ENCODE data around the gene JMJD7.

DNA sequence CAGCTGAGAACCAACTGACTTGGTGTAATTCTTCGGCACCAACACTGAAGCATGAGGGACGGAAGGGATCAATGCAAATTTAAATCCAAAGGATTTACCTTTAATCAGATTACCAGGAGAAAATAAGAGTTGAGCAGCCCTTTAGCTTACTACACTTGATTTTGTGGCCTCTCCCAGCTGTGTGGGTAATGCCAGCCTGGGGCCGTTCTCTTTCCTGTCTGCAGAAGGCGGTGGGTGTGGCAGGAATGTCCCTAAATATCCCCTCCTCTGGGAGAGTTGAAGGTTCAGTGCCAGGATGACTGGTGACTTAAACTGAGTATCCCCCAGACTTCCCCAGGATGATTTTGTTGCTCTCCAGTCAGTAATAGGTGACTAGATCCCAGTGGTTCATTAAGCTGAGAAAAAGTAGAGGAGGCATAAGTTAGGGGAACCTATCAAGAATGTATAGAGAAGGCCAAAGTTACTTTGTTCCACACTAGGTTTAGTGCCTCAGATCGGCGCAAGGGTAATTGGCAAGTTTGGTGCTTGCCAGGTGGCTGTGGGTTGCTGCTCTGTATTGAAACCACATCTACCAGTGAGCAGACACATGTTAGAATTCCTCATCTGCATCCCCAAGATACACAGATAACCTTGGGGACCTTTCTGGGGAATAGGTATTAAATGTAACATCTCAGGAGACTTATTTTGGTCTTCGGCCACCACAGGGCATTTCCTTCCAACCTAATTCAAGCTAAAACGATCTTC, 30.5 kb upstream of the JMJD7 start:
- TF ChIP-seq, protein P1, sequence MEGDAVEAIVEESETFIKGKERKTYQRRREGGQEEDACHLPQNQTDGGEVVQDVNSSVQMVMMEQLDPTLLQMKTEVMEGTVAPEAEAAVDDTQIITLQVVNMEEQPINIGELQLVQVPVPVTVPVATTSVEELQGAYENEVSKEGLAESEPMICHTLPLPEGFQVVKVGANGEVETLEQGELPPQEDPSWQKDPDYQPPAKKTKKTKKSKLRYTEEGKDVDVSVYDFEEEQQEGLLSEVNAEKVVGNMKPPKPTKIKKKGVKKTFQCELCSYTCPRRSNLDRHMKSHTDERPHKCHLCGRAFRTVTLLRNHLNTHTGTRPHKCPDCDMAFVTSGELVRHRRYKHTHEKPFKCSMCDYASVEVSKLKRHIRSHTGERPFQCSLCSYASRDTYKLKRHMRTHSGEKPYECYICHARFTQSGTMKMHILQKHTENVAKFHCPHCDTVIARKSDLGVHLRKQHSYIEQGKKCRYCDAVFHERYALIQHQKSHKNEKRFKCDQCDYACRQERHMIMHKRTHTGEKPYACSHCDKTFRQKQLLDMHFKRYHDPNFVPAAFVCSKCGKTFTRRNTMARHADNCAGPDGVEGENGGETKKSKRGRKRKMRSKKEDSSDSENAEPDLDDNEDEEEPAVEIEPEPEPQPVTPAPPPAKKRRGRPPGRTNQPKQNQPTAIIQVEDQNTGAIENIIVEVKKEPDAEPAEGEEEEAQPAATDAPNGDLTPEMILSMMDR (IDR thresholded peaks at IDR 0.05) = no peak
- no peak for TF ChIP-seq EZH2 (IDR thresholded peaks at IDR 0.05; ENCODE audit: borderline replicate concordance, insufficient read depth, low read depth, low read length, poor library complexity, severe bottlenecking)

Measured in B cell (primary cell).